GM12878 (cell line): Measurements from ENCODE around the gene INCA1. TPM values are rescaled to one million over a fixed set of nuclear protein-coding genes. Genes with fewer than 3 reads are reported as not detected.

Source experiments
- ATAC-seq: fragments of 200-7000 bp; cut with Tn5 transposase; 3 replicates; pipeline ENCODE4 v1.9.1; 2020; ENCODE audit warnings: mild to moderate bottlenecking, moderate library complexity
- BruUV-seq: library from RNA; stranded (reverse); fragments of 400-500 nt; replicated peaks from 2 replicates; lab custom pipeline; 2021; lab: Mats Ljungman, UMichigan
- CTCF ChIA-PET: fragments of 300-600 bp; sonication (Branson Sonifier 250); formaldehyde crosslinking; extraction: SDS; loops from one replicate; lab custom pipeline; 2021; ENCODE audit warnings: inconsistent platforms; lab: Yijun Ruan, JAX
- POLR2A ChIA-PET: fragments of 350-600 bp; formaldehyde crosslinking; extraction: SDS; loops from one replicate; lab custom pipeline; 2021; ENCODE audit warnings: inconsistent platforms; lab: Charles Lee
- RAD21 ChIA-PET: fragments of 300-600 bp; sonication (Branson Sonifier 250); formaldehyde crosslinking; loops from one replicate; lab custom pipeline; 2023; ENCODE audit warnings: antibody characterized with exemption; ENCODE audit not compliant: unreplicated experiment; lab: Charles Lee
- SMC1A ChIA-PET: fragments of 300-600 bp; sonication (Branson Sonifier 250); formaldehyde crosslinking; loops from one replicate; lab custom pipeline; 2023; ENCODE audit not compliant: unreplicated experiment, uncharacterized antibody; lab: Charles Lee
- DNase-seq: peaks from one replicate; pipeline ENCODE4 v3.0.0-alpha.2; 2011; ENCODE audit warnings: low read depth, low spot score
- FAIRE-seq: peaks from 3 replicates; lab custom pipeline; 2011; peaks lifted over from hg19 to GRCh38; lab: Jason Lieb, UNC
- H2AFZ ChIP-seq: 2 replicates; pipeline ENCODE4 v1.6.0; 2011; ENCODE audit warnings: low read depth, low read length, control low read depth; ENCODE audit not compliant: control insufficient read depth
- H3K27ac ChIP-seq: 2 replicates; pipeline ENCODE4 v1.5.1; 2011; ENCODE audit warnings: control low read depth; ENCODE audit not compliant: control insufficient read depth, insufficient read depth
- H3K27me3 ChIP-seq, 2 experiments: replicated peaks in 1 of 2; 2 replicates each; pipeline versions ENCODE4 v1.6.0 to v1.6.1; 2011; ENCODE audit warnings: low read length in 1 of 2; ENCODE audit not compliant: control insufficient read depth in 2 of 2, insufficient read depth in 2 of 2
- H3K36me3 ChIP-seq, 2 experiments: 2 replicates each; pipeline ENCODE4 v1.5.1; 2011; ENCODE audit warnings: low read length in 1 of 2; ENCODE audit not compliant: control insufficient read depth in 2 of 2, insufficient read depth in 2 of 2
- H3K4me1 ChIP-seq: 2 replicates; pipeline ENCODE4 v1.6.1; 2011; ENCODE audit warnings: mild to moderate bottlenecking, low read length, moderate library complexity, mixed read lengths; ENCODE audit not compliant: control insufficient read depth, insufficient read depth
- H3K4me2 ChIP-seq: 2 replicates; pipeline ENCODE4 v1.6.0; 2011; ENCODE audit warnings: control low read depth; ENCODE audit not compliant: control insufficient read depth, insufficient read depth
- H3K4me3 ChIP-seq: fragments of 200-600 bp; sonication (generic); 2 replicates; pipeline ENCODE4 v1.5.1; 2016
- H3K79me2 ChIP-seq: 2 replicates; pipeline ENCODE4 v1.6.0; 2011; ENCODE audit warnings: low read length; ENCODE audit not compliant: control insufficient read depth, insufficient read depth
- H3K9ac ChIP-seq: 2 replicates; pipeline ENCODE4 v1.8.0; 2011; ENCODE audit warnings: low read length, control low read depth, mixed read lengths; ENCODE audit not compliant: control insufficient read depth, insufficient read depth
- H3K9me3 ChIP-seq: replicated peaks from 3 replicates; pipeline ENCODE4 v1.5.1; 2011; ENCODE audit warnings: mild to moderate bottlenecking, low read length; ENCODE audit not compliant: control insufficient read depth, insufficient read depth
- H4K20me1 ChIP-seq: 2 replicates; pipeline ENCODE4 v1.6.0; 2011; ENCODE audit not compliant: control insufficient read depth, insufficient read depth
- ATF3 ChIP-seq: IDR thresholded peaks from 2 replicates; pipeline ENCODE4 v1.6.1; 2011; ENCODE audit warnings: low read depth, mild to moderate bottlenecking, low read length, moderate library complexity, borderline replicate concordance; ENCODE audit errors: extremely low read depth
- BACH1 ChIP-seq: fragments of 450-650 bp; IDR thresholded peaks from 2 replicates; pipeline ENCODE4 v1.6.1; 2017; ENCODE audit warnings: mild to moderate bottlenecking, borderline replicate concordance
- CREM ChIP-seq: IDR thresholded peaks from 2 replicates; pipeline ENCODE4 v1.6.1; 2014; ENCODE audit warnings: antibody characterized with exemption, low read depth
- EED ChIP-seq: sonication (generic); IDR thresholded peaks from 2 replicates; pipeline ENCODE4 v1.6.1; 2016; ENCODE audit warnings: antibody characterized with exemption, low read depth
- ETV6 ChIP-seq, 2 experiments: fragments of 450-650 bp in 1 of 2; IDR thresholded peaks in 1 of 2; conservative IDR thresholded peaks in 1 of 2; 2 replicates each; pipeline ENCODE4 v1.6.1; 2014; ENCODE audit warnings: antibody characterized with exemption in 1 of 2, borderline replicate concordance in 1 of 2, low read depth in 1 of 2, mild to moderate bottlenecking in 1 of 2, moderate library complexity in 1 of 2
- IKZF2 ChIP-seq, 2 experiments: fragments of 450-650 bp; IDR thresholded peaks; 2 replicates each; pipeline ENCODE4 v1.6.1; 2017; ENCODE audit warnings: mild to moderate bottlenecking in 2 of 2, moderate library complexity in 2 of 2
- LARP7 ChIP-seq: fragments of 450-650 bp; IDR thresholded peaks from 2 replicates; pipeline ENCODE4 v1.6.1; 2017; ENCODE audit warnings: mild to moderate bottlenecking
- MEF2A ChIP-seq: IDR thresholded peaks from 2 replicates; pipeline ENCODE4 v1.6.1; 2011; ENCODE audit warnings: low read depth, mild to moderate bottlenecking, low read length, moderate library complexity; ENCODE audit not compliant: insufficient read depth
- NBN ChIP-seq: fragments of 450-650 bp; IDR thresholded peaks from 2 replicates; pipeline ENCODE4 v1.6.1; 2016
- RB1 ChIP-seq: fragments of 450-650 bp; formaldehyde crosslinking; IDR thresholded peaks from 2 replicates; pipeline ENCODE4 v1.6.1; 2017; ENCODE audit warnings: mild to moderate bottlenecking, borderline replicate concordance
- RUNX3 ChIP-seq: IDR thresholded peaks from 2 replicates; pipeline ENCODE4 v1.6.1; 2012; ENCODE audit warnings: low read length, inconsistent platforms
- ZBTB40 ChIP-seq: fragments of 450-650 bp; IDR thresholded peaks from 2 replicates; pipeline ENCODE4 v1.6.1; 2016; ENCODE audit warnings: mild to moderate bottlenecking, moderate library complexity, borderline replicate concordance
- ZNF622 ChIP-seq: fragments of 450-650 bp; IDR thresholded peaks from 2 replicates; pipeline ENCODE4 v1.6.1; 2017; ENCODE audit warnings: mild to moderate bottlenecking, inconsistent platforms
- WGBS: methylation state at CpG from one replicate; pipeline ENCODE4 v1.1.6; 2016; ENCODE audit warnings: low lambda C conversion rate; ENCODE audit not compliant: insufficient replicate concordance, insufficient coverage; ENCODE audit errors: missing lambda C conversion rate; 5-methylcytosine and 5-hydroxymethylcytosine counted together
- in situ Hi-C: fragments of 300-500 bp; cut with MboI; formaldehyde crosslinking; loops from 9 replicates; pipeline ENCODE4 v1.14.3; 2018; ENCODE audit warnings: mixed read lengths
- intact Hi-C: fragments of 100-400 bp; cut with micrococcal nuclease; formaldehyde crosslinking; loops from one replicate; pipeline ENCODE4 v1.14.2; 2022; ENCODE audit not compliant: unreplicated experiment
- polyA plus RNA-seq, 11 experiments: library from polyadenylated mRNA; depleted of rRNA in 4 of 11; unstranded in 6 of 11; stranded (reverse) in 5 of 11; fragments of >200 nt; fragmentation: Nextera tagmentation in 4 of 11; fragmentation: Illumina TruSeq in 1 of 11; extraction: Ambion mirVana in 4 of 11; extraction: Trizol in 1 of 11; gene quantifications; 1 replicate in 1 of 11; 2 replicates in 10 of 11; pipeline versions ENCODE4 v1.2.1 to v1.2.3, GENCODE V29; 2011 to 2016; ENCODE audit warnings: inconsistent platforms in 2 of 11, missing spikeins in 2 of 11, low read depth in 1 of 11
- total RNA-seq, 4 experiments: library from RNA; depleted of rRNA in 3 of 4; stranded (reverse); fragments of >200 nt in 3 of 4; fragmentation: Illumina TruSeq in 1 of 4; extraction: Trizol in 1 of 4; gene quantifications; 2 replicates each; pipeline versions ENCODE4 v1.2.1 to v1.2.3, GENCODE V29; 2013 to 2021
- TF ChIP-seq, protein P1 (sequence below): fragments of 450-650 bp; IDR thresholded peaks from 2 replicates; pipeline ENCODE4 v1.6.1; 2016; ENCODE audit warnings: mild to moderate bottlenecking

The INCA1 gene
- total and polyA plus RNA-seq, 10 of the 15 experiments (the other 5 are each of a cell fraction or from before 2014, with no cell fraction given) = 0.19 to 1.8 (median 0.45) TPM

DNA sequence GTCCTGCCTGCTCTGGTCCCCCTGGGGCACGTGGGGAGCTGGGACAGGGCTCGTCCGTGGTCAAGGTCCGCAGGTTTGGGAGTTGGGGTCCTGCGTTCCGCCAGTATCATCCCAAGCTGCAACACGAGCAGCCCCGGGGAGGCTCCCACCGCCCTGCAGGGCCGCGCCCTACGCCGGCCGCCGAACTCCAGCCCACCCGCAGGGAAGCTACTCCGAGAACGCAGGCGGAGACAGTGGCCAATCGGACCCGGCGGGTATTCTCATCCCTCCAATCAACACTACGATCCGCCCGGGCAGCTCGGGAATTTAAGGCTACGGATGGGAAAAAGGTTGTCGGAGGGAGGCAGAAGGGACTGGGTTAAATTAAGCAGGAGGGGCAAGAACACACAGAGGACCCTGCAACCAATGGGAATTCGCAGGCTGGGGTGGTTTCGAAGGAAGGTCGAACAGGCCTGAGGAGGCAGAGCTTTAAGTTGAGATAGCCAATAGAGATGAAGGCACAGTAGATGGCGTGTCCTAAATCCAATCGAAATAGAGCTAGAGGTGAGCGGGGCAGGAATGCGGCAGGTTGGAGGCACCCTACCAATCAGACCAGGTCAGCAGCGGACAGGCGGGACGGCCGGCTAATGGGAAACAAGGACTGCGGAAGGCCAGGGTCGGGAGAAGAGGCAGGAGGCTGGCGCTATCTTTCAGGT is 30.3 kb downstream of the INCA1 start:
- FAIRE-seq (peak; percentile 100), DNase-seq (peak; percentile 100), ATAC-seq (peak; percentile 91)
- WGBS = under 1% methylated on average over 39 of the region's 42 CpGs
- Histone ChIP-seq H2AFZ (peak overlapping the region; percentile 94), H3K27me3 (no peaks in the 10 kb centered on the region), H3K27ac (peak overlapping the region; percentile 100), H3K4me2 (peak overlapping the region; percentile 78), H3K79me2 (peaks cover 29% of the 10 kb centered on the region), H3K4me1 (peaks cover 14% of the 10 kb centered on the region), H3K9me3 (no peaks in the 10 kb centered on the region), H3K9ac (peak overlapping the region; percentile 98), H3K36me3 (peaks cover 3 to 11% of the 10 kb centered on the region in 2 experiments; a peak in 2 of 4 replicates), H4K20me1 (no peaks in the 10 kb centered on the region), H3K4me3 (peak overlapping the region; percentile 89)
- ChIA-PET RAD21 (interaction anchor here (0.8 to 6.4 kb wide), 22 partner anchors 9 to 404 kb away, joined by 3 to 73 read pairs (median 4); partner anchors contain the start of genes ARRB2, CAMTA2, ENO3 and INCA1), SMC1A (interaction anchor here (0.7 to 4.3 kb wide), 22 partner anchors 10 to 271 kb away, joined by 3 to 50 read pairs (median 4); partner anchors contain the start of genes CAMTA2, CHRNE, ENO3 and KIF1C), CTCF (interaction anchor here (0.6 to 3.6 kb wide), 18 partner anchors 10 to 724 kb away, joined by 3 to 28 read pairs (median 6); partner anchors contain the start of genes C1QBP, CAMTA2, CHRNE and ENO3), POLR2A (interaction anchor here (0.6 to 8.5 kb wide), 15 partner anchors 11 to 453 kb away, joined by 3 to 272 read pairs (median 5); partner anchors contain the start of genes CAMTA2, ENO3, INCA1 and KIF1C)
- in situ Hi-C loops (no loop called here), intact Hi-C loops (loop anchor here (1.0 to 5.0 kb wide), 4 partner anchors 18 to 95 kb away; no protein-coding TSS in a partner anchor)
- TSS peak; percentile 75 for BruUV-seq
- 0 out of 2 replicates have a peak, but pooled peaks have one; percentile 29 for TF ChIP-seq CREM
- TF ChIP-seq ETV6 (conservative IDR thresholded peaks at IDR 0.05 in 1 of 2, IDR thresholded peaks at IDR 0.05 in 1 of 2; ENCODE audit: borderline replicate concordance in 1 of 2, low read depth in 1 of 2) = no peak
- TF ChIP-seq RUNX3 = no peak; the same call in 1 of the 2 replicates
- no peak for TF ChIP-seq ZNF622
- TF ChIP-seq LARP7 = no peak
- TF ChIP-seq, protein P1, sequence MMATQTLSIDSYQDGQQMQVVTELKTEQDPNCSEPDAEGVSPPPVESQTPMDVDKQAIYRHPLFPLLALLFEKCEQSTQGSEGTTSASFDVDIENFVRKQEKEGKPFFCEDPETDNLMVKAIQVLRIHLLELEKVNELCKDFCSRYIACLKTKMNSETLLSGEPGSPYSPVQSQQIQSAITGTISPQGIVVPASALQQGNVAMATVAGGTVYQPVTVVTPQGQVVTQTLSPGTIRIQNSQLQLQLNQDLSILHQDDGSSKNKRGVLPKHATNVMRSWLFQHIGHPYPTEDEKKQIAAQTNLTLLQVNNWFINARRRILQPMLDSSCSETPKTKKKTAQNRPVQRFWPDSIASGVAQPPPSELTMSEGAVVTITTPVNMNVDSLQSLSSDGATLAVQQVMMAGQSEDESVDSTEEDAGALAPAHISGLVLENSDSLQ = peak; percentile 100
- TF ChIP-seq BACH1 = peak; percentile 17; the same call in 1 of the 2 replicates
- TF ChIP-seq NBN = no peak; the same call in 1 of the 2 replicates
- no peak for TF ChIP-seq IKZF2 (IDR thresholded peaks at IDR 0.05)
- TF ChIP-seq ATF3 = no peak
- peak; percentile 76; the same call in 1 of the 2 replicates for TF ChIP-seq ZBTB40
- no peak for TF ChIP-seq MEF2A
- no peak for TF ChIP-seq EED
- TF ChIP-seq RB1 = no peak
